Stomach (tissue), 9 donors: ENCODE measurements around the gene TIPARP. TPM values are rescaled to one million over a fixed set of nuclear protein-coding genes. Genes with fewer than 3 reads are reported as not detected.

Experiments used
- DNase-seq, 2 donors: peaks; one replicate each; pipeline versions ENCODE4 v3.0.0 to v3.0.0-alpha.2; 2013 to 2019
- H3K27ac ChIP-seq, 5 donors: fragments of 200-600 bp in 4 of 5; sonication (generic) in 4 of 5; one replicate each; pipeline ENCODE4 v1.5.1; 2013 to 2019; ENCODE audit warnings: mild to moderate bottlenecking in 1 of 5, moderate library complexity in 1 of 5
- H3K27me3 ChIP-seq, 3 donors: fragments of 200-600 bp; sonication (generic); one replicate each; pipeline ENCODE4 v1.5.1; 2017 to 2019; ENCODE audit warnings: mixed run types in 1 of 3
- H3K36me3 ChIP-seq, 4 donors: fragments of 200-600 bp; sonication (generic); 1 replicate in 3 of 4; 2 replicates in 1 of 4; pipeline ENCODE4 v1.5.1; 2016 to 2019
- H3K4me1 ChIP-seq, 4 donors: fragments of 200-600 bp; sonication (generic); one replicate each; pipeline ENCODE4 v1.5.1; 2016 to 2019
- H3K4me3 ChIP-seq, 4 donors: fragments of 200-600 bp; sonication (generic) in 3 of 4; one replicate each; pipeline ENCODE4 v1.5.1; 2016 to 2019; ENCODE audit warnings: mild to moderate bottlenecking in 1 of 4
- H3K9me3 ChIP-seq, 4 donors: fragments of 200-600 bp; sonication (generic); one replicate each; pipeline ENCODE4 v1.5.1; 2016 to 2019
- CTCF ChIP-seq, 7 experiments: fragments of 450-650 bp in 4 of 7; fragments of 200-600 bp in 3 of 7; sonication (generic) in 3 of 7; IDR thresholded peaks; one replicate each; pipeline ENCODE4 v1.5.1; 2016 to 2019; ENCODE audit warnings: antibody characterized with exemption in 7 of 7, control low read depth in 2 of 7, mild to moderate bottlenecking in 1 of 7
- EP300 ChIP-seq: sonication (generic); formaldehyde crosslinking; IDR thresholded peaks from one replicate; pipeline ENCODE4 v1.6.1; 2017; ENCODE audit warnings: antibody characterized with exemption
- POLR2A ChIP-seq, 4 donors: fragments of 450-650 bp; IDR thresholded peaks; one replicate each; pipeline ENCODE4 v1.6.1; 2016; ENCODE audit warnings: antibody characterized with exemption in 4 of 4, control low read depth in 2 of 4, mild to moderate bottlenecking in 1 of 4, moderate library complexity in 1 of 4
- POLR2AphosphoS5 ChIP-seq, 3 donors: sonication (generic); formaldehyde crosslinking; IDR thresholded peaks; one replicate each; pipeline ENCODE4 v1.6.1; 2016; ENCODE audit warnings: antibody characterized with exemption in 3 of 3
- WGBS, 5 donors: extraction: QIAGEN DNeasy Blood & Tissue Kit in 3 of 5; methylation state at CpG; one replicate each; pipeline versions ENCODE4 v1.1.5 to v1.1.7; 2013 to 2018; 5-methylcytosine and 5-hydroxymethylcytosine counted together
- intact Hi-C: fragments of 100-400 bp; cut with DNase I; formaldehyde crosslinking; loops from one replicate; pipeline ENCODE4 v1.15.1; 2023; ENCODE audit warnings: low total_unique reads
- polyA plus RNA-seq, 3 donors: library from polyadenylated mRNA; stranded (reverse); fragments of 200-250 nt; gene quantifications; one replicate each; pipeline ENCODE4 v1.2.3, GENCODE V29; 2013
- total RNA-seq, 5 donors: library from RNA; depleted of rRNA; stranded (reverse); fragments of >200 nt; gene quantifications; one replicate each; pipeline versions ENCODE4 v1.1.0 to v1.2.3, GENCODE V29; 2014 to 2016
- donor health status: healthy with polysubstance abuse.
- donor health status: Bipolar disorder and iron deficiency.
- donor health status: healthy.

The TIPARP gene
- total and polyA plus RNA-seq, 8 donors = 7.2 to 73.4 (median 22.5) TPM

DNA sequence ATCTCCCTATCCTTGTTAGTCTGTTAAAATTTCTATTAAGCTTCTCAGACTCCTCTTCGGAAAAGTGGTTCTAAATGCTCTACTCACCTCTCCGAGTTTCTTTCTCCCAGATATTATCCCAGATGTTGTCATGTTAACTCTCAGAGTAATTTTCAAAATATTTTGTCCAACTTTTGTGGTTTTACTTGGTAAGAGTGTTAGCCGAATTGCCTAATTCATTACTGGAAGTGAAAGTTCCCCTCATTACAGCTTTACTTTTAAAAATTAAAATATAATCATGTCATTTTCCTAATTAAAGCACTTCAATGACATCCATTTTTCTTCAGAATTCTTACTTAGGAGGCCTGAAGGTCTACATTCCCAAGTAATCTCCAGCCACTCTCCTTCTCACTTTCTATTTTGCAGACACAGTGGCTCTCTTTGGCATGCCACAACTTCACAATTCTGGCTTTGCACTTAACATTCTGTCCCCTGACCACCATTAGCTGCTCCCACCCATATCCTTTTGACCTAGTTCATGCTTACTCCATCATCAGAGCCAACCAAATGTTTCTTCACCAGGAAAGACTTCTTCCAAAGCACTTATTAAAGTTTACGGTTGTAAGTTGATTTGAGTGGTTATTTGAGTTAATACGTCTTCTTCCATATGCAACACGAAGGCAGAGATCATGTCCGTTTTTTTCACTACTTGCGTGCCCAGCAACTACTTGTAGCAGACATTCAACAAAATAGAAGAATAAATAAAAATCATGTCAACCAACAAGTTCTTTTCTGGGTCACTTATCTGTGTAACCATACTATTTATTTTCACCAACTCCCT lies 10.2 kb upstream of the TIPARP start:
- no peak overlapping the region for H3K4me3 ChIP-seq
- H3K27me3 ChIP-seq = no peaks in the 10 kb centered on the region
- peak overlapping the region in 4 of 5 donors; percentile 8 to 71 (median 38) for H3K27ac ChIP-seq
- TF ChIP-seq CTCF (IDR thresholded peaks at IDR 0.05) = no peak
- TF ChIP-seq POLR2AphosphoS5 (IDR thresholded peaks at IDR 0.05) = no peak
- no peak for TF ChIP-seq POLR2A (IDR thresholded peaks at IDR 0.05)
- no peak for TF ChIP-seq EP300
- no peaks in the 10 kb centered on the region for H3K36me3 ChIP-seq
- DNase-seq = no peak
- H3K4me1 ChIP-seq = peaks cover 0 to 32% (median 23%) of the 10 kb centered on the region in 4 donors
- intact Hi-C loops = no loop called here
- WGBS, 5 donors = 50 to 67% (median 59%) methylated on average over 8 of the region's 8 CpGs
- H3K9me3 ChIP-seq = no peaks in the 10 kb centered on the region

DNA sequence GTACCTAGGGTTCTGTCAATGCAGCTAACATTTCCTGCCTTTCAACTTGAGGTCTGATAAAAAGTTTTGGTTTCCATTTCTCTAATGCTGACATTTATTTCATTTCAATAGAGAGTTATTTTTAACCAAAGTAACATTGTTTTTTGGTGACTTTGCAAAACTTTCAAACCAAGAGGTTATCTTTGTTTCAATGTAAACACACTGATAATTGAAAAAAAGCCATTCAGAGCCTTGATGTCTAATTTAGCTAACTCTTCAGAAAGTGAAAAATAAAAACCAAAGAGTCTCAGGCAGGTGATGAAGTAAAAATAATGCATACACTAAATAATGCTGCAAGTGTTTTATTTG lies 9.6 kb upstream of the TIPARP start:
- Histone ChIP-seq H3K9me3 (no peaks in the 10 kb centered on the region), H3K27ac (peak overlapping the region in 4 of 5 donors; percentile 8 to 71 (median 38)), H3K36me3 (no peaks in the 10 kb centered on the region), H3K27me3 (no peaks in the 10 kb centered on the region), H3K4me3 (no peak overlapping the region), H3K4me1 (peaks cover 0 to 32% (median 23%) of the 10 kb centered on the region in 4 donors)
- no peak for DNase-seq
- TF ChIP-seq POLR2A (IDR thresholded peaks at IDR 0.05) = no peak
- no peak for TF ChIP-seq CTCF (IDR thresholded peaks at IDR 0.05)
- no peak for TF ChIP-seq POLR2AphosphoS5 (IDR thresholded peaks at IDR 0.05)
- TF ChIP-seq EP300 = no peak
- intact Hi-C loops = no loop called here

- no peak for DNase-seq
- no peak overlapping the region for H3K4me3 ChIP-seq
- no peak for TF ChIP-seq CTCF (IDR thresholded peaks at IDR 0.05)
- no peak for TF ChIP-seq EP300
- TF ChIP-seq POLR2AphosphoS5 (IDR thresholded peaks at IDR 0.05) = peak in 1 of 3 donors; percentile 20
- peaks cover 0 to 32% (median 23%) of the 10 kb centered on the region in 4 donors for H3K4me1 ChIP-seq
- H3K36me3 ChIP-seq = no peaks in the 10 kb centered on the region
- H3K27me3 ChIP-seq = no peaks in the 10 kb centered on the region
- H3K27ac ChIP-seq = peak overlapping the region in 3 of 5 donors; percentile 31 to 71 (median 44)
- H3K9me3 ChIP-seq = no peaks in the 10 kb centered on the region
- intact Hi-C loops = no loop called here
- WGBS, 5 donors = 19 to 37% (median 22%) methylated on average over 2 of the region's 2 CpGs
Observed at GRCh38 chr3:156665291-156665690, 9.1 kb upstream of the TIPARP start.

DNA sequence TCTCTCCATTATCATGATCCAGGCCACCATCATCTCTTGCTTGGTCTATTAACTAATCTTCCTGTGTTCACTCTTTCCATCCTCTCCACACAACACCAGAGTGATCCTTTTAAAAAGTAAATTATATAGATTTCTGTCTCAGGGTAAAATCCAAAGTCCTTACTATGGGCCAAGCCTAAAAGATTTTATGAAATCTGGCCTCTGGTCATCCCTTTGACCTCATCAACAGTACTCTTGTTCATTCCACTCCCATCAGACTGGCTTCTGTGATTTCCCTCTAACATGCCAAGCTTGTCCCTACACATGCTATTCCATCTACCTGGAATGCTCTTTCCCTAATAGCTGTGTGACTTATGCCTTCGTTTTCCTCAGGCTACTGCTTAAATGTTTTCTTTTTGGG lies 8.3 kb upstream of the TIPARP start:
- DNase-seq = no peak
- Histone ChIP-seq H3K9me3 (no peaks in the 10 kb centered on the region), H3K27me3 (no peaks in the 10 kb centered on the region), H3K4me1 (peaks cover 0 to 32% (median 23%) of the 10 kb centered on the region in 4 donors), H3K27ac (peak overlapping the region in 1 of 5 donors; percentile 71), H3K4me3 (no peak overlapping the region), H3K36me3 (no peaks in the 10 kb centered on the region)
- TF ChIP-seq CTCF (IDR thresholded peaks at IDR 0.05) (no peak), POLR2AphosphoS5 (IDR thresholded peaks at IDR 0.05) (no peak), EP300 (no peak), POLR2A (IDR thresholded peaks at IDR 0.05) (no peak)
- intact Hi-C loops = no loop called here
- 68 to 92% (median 86%) methylated on average over 1 of the region's 1 CpG for WGBS, 5 donors
